Activated naive CD4-positive, alpha-beta T cell treated with anti-CD3 and anti-CD28 coated beads, Interleukin-2, amount 50 U/mL, for 16 hours (primary cell): ENCODE results near the gene AEN.
A peak's percentile ranks its signal among the peaks of the same experiment; 100 is the strongest.

Experiments used
- DNase-seq: peaks from one replicate; pipeline ENCODE4 v3.0.0-alpha.2; 2020

Gene AEN

GRCh38 chr15:88613074-88613944 is 7.8 kb upstream of the AEN start:
- DNase-seq: no peak

- DNase-seq: no peak
These were observed 5.6 kb upstream of the AEN start for GRCh38 chr15:88615303-88616107.

- no peak for DNase-seq
These were observed 4.9 kb upstream of the AEN start for GRCh38 chr15:88616240-88616639.

GRCh38 chr15:88617031-88617722 is 4.0 kb upstream of the AEN start:
- DNase-seq: no peak

GRCh38 chr15:88617790-88618189 is 3.4 kb upstream of the AEN start:
- DNase-seq: no peak

GRCh38 chr15:88618686-88619085 is 2.5 kb upstream of the AEN start:
- DNase-seq: no peak

GRCh38 chr15:88619796-88620195 is 1.3 kb upstream of the AEN start:
- DNase-seq: no peak

GRCh38 chr15:88621789-88622604 is 857 bp downstream of the AEN start:
- peak; percentile 40 for DNase-seq

GRCh38 chr15:88622605-88622975 is 1.4 kb downstream of the AEN start:
- no peak for DNase-seq

GRCh38 chr15:88623061-88623460 is 1.9 kb downstream of the AEN start:
- peak; percentile 62 for DNase-seq

GRCh38 chr15:88623632-88624031 is 2.5 kb downstream of the AEN start:
- no peak for DNase-seq

GRCh38 chr15:88624156-88624970 is 3.2 kb downstream of the AEN start:
- peak; percentile 41 for DNase-seq

- no peak for DNase-seq
These were observed 3.9 kb downstream of the AEN start for GRCh38 chr15:88624971-88625490.

- no peak for DNase-seq
These were observed 5.0 kb downstream of the AEN start for GRCh38 chr15:88625943-88626741.

GRCh38 chr15:88627463-88627862 is 6.3 kb downstream of the AEN start:
- peak; percentile 60 for DNase-seq

GRCh38 chr15:88628018-88628654 is 7.0 kb downstream of the AEN start:
- no peak for DNase-seq

GRCh38 chr15:88629071-88629470 is 7.9 kb downstream of the AEN start:
- no peak for DNase-seq

- no peak for DNase-seq
These were observed 9.1 kb downstream of the AEN start for GRCh38 chr15:88630141-88630721.

GRCh38 chr15:88630798-88631463 is 9.8 kb downstream of the AEN start:
- DNase-seq: no peak
